Measurements from ENCODE around the gene CNTN5. TPM values are rescaled to one million over a fixed set of nuclear protein-coding genes. Genes with fewer than 3 reads are reported as not detected.

The CNTN5 gene
- total and polyA plus RNA-seq, 10 of the 15 experiments (the other 5 are each of a cell fraction or from before 2014, with no cell fraction given): 0.01 TPM; not detected in 9

GRCh38 chr11:99818991-99819390, 798.2 kb downstream of the CNTN5 start:
- Histone ChIP-seq H3K4me3 (no peak overlapping the region), H3K4me2 (ENCODE audit: control insufficient read depth, insufficient read depth) (no peak overlapping the region), H3K36me3 (ENCODE audit: control insufficient read depth in 2 of 2, insufficient read depth in 2 of 2, low read length in 1 of 2) (no peaks in the 10 kb centered on the region), H3K9ac (ENCODE audit: control insufficient read depth, insufficient read depth, low read length) (no peak overlapping the region), H2AFZ (ENCODE audit: control insufficient read depth, low read depth, low read length) (no peak overlapping the region), H3K4me1 (ENCODE audit: control insufficient read depth, insufficient read depth, low read length) (no peaks in the 10 kb centered on the region), H3K27ac (ENCODE audit: control insufficient read depth, insufficient read depth) (no peak overlapping the region), H3K27me3 (replicated peaks in 1 of 2; ENCODE audit: control insufficient read depth in 2 of 2, insufficient read depth in 2 of 2, low read length in 1 of 2) (no peaks in the 10 kb centered on the region), H3K9me3 (replicated peaks; ENCODE audit: control insufficient read depth, insufficient read depth, low read length) (no peaks in the 10 kb centered on the region), H3K79me2 (ENCODE audit: control insufficient read depth, insufficient read depth, low read length) (no peaks in the 10 kb centered on the region), H4K20me1 (ENCODE audit: control insufficient read depth, insufficient read depth) (no peaks in the 10 kb centered on the region)
- RAD21 ChIA-PET (ENCODE audit: unreplicated experiment): no interaction called here
- TF ChIP-seq USF1 (IDR thresholded peaks at IDR 0.05; ENCODE audit: borderline replicate concordance, extremely low read length, insufficient read depth, low read depth, low read length) (no peak), SMC3 (IDR thresholded peaks at IDR 0.05; ENCODE audit: borderline replicate concordance, low read length) (no peak), NFYB (IDR thresholded peaks at IDR 0.05; ENCODE audit: insufficient read depth, low read depth, low read length) (no peak)
- CTCF ChIA-PET: no interaction called here
- intact Hi-C loops (cut with micrococcal nuclease; ENCODE audit: unreplicated experiment) (no loop called here), in situ Hi-C loops (cut with MboI) (no loop called here)
- DNase-seq (ENCODE audit: low read depth, low spot score): no peak
- no peak for ATAC-seq
- no TSS peak for BruUV-seq (replicated peaks)
- FAIRE-seq: no peak
- SMC1A ChIA-PET (ENCODE audit: uncharacterized antibody, unreplicated experiment): interaction anchor here (0.6 to 0.8 kb wide), 2 partner anchors 1038 to 1078 kb away, joined by 3 read pairs; no protein-coding TSS in a partner anchor
- POLR2A ChIA-PET: no interaction called here

- no peaks in the 10 kb centered on the region for H3K36me3 ChIP-seq (ENCODE audit: control insufficient read depth in 2 of 2, insufficient read depth in 2 of 2, low read length in 1 of 2)
- WGBS (ENCODE audit: insufficient coverage, insufficient replicate concordance, low lambda C conversion rate, missing lambda C conversion rate): 28% methylated on average over 6 of the region's 6 CpGs
- H3K9me3 ChIP-seq (replicated peaks; ENCODE audit: control insufficient read depth, insufficient read depth, low read length): no peaks in the 10 kb centered on the region
- SMC1A ChIA-PET (ENCODE audit: uncharacterized antibody, unreplicated experiment): no interaction called here
- no TSS peak for BruUV-seq (replicated peaks)
- H3K4me2 ChIP-seq (ENCODE audit: control insufficient read depth, insufficient read depth): no peak overlapping the region
- FAIRE-seq (no peak), ATAC-seq (no peak), DNase-seq (ENCODE audit: low read depth, low spot score) (no peak)
- no peaks in the 10 kb centered on the region for H4K20me1 ChIP-seq (ENCODE audit: control insufficient read depth, insufficient read depth)
- no peak overlapping the region for H3K9ac ChIP-seq (ENCODE audit: control insufficient read depth, insufficient read depth, low read length)
- no peaks in the 10 kb centered on the region for H3K79me2 ChIP-seq (ENCODE audit: control insufficient read depth, insufficient read depth, low read length)
- no peaks in the 10 kb centered on the region for H3K4me1 ChIP-seq (ENCODE audit: control insufficient read depth, insufficient read depth, low read length)
- H3K4me3 ChIP-seq: no peak overlapping the region
- H3K27ac ChIP-seq (ENCODE audit: control insufficient read depth, insufficient read depth): no peak overlapping the region
- H3K27me3 ChIP-seq (replicated peaks in 1 of 2; ENCODE audit: control insufficient read depth in 2 of 2, insufficient read depth in 2 of 2, low read length in 1 of 2): no peaks in the 10 kb centered on the region
- H2AFZ ChIP-seq (ENCODE audit: control insufficient read depth, low read depth, low read length): no peak overlapping the region
- intact Hi-C loops (cut with micrococcal nuclease; ENCODE audit: unreplicated experiment) (no loop called here), in situ Hi-C loops (cut with MboI) (no loop called here)
- RAD21 ChIA-PET (ENCODE audit: unreplicated experiment): no interaction called here
- POLR2A ChIA-PET: no interaction called here
- CTCF ChIA-PET: no interaction called here
- no peak for TF ChIP-seq ZBTB40 (IDR thresholded peaks at IDR 0.05; ENCODE audit: borderline replicate concordance)
- TF ChIP-seq SKIL (IDR thresholded peaks at IDR 0.05; ENCODE audit: low read depth, poor library complexity, severe bottlenecking): no peak
- TF ChIP-seq POLR2A (IDR thresholded peaks at IDR 0.05; ENCODE audit: low read depth, low read length): no peak
These were observed 802.3 kb downstream of the CNTN5 start for GRCh38 chr11:99822846-99823565.
